GM18909 (cell line): ENCODE measurements around the gene COL5A1.
"Not testable (repeated sequence)": the region's sequence is repeated elsewhere in the genome, so short reads cannot be mapped to it uniquely, and the experiment has no call there.

Source experiments
- ATAC-seq: cut with Tn5 transposase; IDR thresholded peaks from one replicate; pipeline ENCODE4 v1.9.1; 2021; ENCODE audit warnings: mild to moderate bottlenecking; ENCODE audit not compliant: unreplicated experiment, poor library complexity

COL5A1 gene

GRCh38 chr9:134653259-134654009, 11.8 kb downstream of the COL5A1 start:
- ATAC-seq: no peak

GRCh38 chr9:134655101-134655500, 13.5 kb downstream of the COL5A1 start:
- no peak for ATAC-seq

DNA sequence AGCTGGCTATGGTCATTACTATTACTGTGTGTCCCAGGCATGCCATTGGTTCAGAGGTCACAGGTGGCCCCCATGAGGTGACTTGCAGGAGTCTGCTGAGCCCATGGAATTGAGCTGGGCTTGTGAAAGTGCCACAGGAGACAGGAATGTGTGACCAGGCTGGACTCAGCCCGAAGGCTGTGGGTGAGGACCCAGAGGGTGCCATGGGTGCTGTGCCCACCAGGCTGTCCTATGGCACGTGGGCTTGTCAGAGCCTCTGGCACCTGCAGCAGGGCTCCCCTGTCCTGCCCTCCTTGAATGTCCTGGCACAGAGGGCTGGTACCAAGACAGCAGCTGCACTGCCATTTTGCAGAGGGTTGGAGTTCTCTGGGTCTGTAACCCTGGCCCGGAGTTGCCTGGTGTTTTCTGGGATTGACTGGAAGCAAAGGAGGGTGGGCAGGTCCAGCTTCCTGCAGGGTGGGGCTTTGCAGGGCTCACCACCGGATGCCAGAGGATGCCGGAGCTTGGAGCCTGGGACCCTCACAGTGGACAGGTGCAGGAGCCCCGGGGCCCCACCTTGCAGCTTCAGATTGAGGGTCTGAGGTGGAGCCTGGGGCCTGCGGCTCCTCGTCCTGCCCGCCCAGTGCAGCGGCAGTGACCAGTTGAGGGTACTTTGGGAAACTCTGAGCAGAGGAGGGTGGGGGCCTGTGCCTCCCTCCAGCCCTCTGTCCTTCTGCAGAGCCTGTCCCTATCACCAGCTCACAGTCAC, 14.2 kb downstream of the COL5A1 start:
- no peak for ATAC-seq

GRCh38 chr9:134656334-134657006, 14.9 kb downstream of the COL5A1 start:
- no peak for ATAC-seq

GRCh38 chr9:134657666-134658377, 16.2 kb downstream of the COL5A1 start:
- no peak for ATAC-seq

- no peak for ATAC-seq
Measured at GRCh38 chr9:134658378-134658955, 16.9 kb downstream of the COL5A1 start.

DNA sequence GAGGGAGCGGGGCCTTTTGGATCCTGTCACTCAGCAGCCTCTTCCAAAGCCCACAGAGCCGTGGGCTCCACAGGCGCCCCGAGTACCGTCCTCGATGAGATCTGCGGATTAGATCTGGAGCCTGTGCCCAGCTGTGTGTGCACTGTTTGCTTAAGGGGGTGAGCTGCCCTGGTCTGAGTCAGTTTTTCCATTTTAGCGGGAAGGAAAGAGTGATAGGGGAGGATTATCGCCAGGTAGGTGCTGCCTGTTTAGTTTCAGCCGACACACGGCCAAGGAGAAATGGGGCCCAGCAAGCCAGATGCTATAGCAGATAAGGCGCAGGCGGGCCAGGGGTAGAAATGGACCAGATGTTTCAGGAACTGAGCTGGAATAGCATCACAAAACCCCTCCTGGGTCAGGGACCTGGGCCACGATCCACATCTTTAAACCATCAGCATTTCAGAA, 18.1 kb downstream of the COL5A1 start:
- no peak for ATAC-seq

DNA sequence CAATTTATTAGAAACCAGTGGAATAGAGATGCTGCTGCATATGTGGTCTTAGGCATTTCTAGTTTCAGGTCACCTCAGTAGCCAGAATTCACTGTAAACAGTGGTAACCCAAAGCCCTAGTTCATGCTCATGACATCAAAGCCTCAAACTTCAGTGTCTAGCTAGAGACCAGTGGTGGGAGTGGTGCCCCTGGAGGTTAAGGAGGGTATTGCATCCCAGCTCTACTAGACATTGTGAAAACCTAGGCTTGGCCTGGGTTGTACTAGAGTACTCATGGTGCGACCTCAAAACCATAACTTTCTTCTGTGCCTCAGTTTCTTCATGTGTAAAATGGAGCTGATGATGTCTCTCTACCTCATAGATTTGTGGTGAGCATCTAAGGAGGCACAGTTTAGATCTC, 18.8 kb downstream of the COL5A1 start:
- no peak for ATAC-seq

- ATAC-seq: no peak
Measured at GRCh38 chr9:134661299-134661698, 19.7 kb downstream of the COL5A1 start.

- ATAC-seq: no peak
Measured at GRCh38 chr9:134661791-134662142, 20.2 kb downstream of the COL5A1 start.

DNA sequence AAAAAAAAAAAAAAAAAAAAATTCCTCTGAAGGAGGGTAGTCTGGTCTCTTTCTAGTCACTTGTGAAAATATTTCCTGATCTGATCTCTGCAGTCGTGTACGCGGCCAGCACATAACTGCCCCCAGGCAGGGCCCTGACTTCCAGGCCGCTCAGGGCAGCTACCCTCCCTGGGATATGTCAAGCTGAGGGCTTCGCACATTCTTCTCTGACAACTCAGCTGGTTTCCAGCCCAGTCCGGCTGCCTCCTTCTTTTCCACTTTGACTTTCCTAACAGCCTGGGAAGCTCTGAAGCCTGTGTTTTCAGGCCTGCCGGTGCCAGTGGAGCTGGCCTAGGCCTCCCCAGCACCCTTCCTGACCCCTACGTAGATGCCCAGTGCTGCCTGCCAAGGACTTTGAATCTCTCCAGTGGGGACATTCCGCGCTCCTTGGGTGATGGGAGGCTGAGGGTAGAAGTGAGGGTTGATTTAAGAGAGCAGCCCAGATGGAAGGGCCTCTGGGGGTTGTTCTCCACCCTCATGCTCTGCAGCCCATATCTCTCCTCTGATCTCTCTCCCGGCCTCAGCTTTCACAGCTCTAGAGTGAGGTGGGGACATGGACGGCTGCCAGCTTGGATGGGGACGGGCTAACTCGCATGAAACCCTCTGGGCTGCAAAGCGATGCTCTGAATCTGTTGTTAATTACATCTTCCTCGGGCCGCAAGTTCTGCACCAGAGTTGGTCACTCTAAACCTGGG, 20.7 kb downstream of the COL5A1 start:
- ATAC-seq: no peak

- no peak for ATAC-seq
Measured at GRCh38 chr9:134663084-134663483, 21.5 kb downstream of the COL5A1 start.

DNA sequence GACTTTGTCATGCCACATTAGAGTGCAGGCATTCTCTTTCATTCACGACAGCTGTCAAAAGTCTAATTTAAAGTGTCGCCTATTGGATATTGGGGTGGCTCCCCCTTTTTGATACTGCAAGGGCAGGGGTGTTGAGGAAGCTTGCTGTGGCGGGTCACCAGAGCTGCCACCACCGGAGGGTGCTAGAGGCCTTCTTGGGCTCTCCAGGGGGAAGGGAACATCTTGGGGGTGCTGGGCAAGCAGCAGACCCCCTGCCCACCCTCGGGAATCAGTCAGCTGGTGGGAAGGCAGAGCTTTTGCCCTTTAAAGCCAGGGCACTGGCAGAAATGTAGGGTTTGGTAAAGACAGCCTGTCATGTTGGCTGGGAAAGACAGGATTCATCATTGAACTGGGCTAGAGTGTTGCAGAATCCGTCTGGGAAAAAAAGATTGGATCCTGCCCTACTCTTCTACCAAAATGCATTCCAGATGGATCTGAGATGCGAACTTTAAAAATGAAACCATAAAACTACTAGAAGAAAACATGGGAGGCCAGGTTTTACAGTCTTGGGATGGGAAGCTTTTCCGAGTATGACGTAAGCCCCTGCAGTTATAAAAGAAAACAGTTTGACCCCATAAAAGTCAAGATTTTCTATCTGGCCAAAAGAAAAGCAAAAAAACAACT, 22.3 kb downstream of the COL5A1 start:
- no peak for ATAC-seq

DNA sequence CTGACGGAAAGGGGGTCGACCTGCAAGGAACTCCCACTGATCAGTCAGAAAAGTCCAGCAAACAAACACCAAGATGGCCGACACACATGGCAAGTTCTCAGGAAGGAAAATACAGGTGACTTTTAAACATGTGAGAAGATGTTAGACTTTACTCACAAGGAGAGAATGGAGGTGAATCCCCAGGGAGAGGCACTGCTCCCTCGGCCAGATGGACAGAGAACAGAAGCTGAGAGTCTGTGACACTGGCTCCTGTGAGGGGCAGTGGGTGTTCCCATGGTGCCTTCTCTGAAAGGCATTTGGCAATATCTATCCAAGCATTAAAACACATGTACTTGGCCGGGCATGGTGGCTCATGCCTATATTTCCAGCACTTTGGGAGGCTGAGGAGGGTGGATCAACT, 22.8 kb downstream of the COL5A1 start:
- no peak for ATAC-seq

- no peak for ATAC-seq
Measured at GRCh38 chr9:134666208-134666607, 24.6 kb downstream of the COL5A1 start.

- no peak for ATAC-seq
Measured at GRCh38 chr9:134666831-134667230, 25.2 kb downstream of the COL5A1 start.

DNA sequence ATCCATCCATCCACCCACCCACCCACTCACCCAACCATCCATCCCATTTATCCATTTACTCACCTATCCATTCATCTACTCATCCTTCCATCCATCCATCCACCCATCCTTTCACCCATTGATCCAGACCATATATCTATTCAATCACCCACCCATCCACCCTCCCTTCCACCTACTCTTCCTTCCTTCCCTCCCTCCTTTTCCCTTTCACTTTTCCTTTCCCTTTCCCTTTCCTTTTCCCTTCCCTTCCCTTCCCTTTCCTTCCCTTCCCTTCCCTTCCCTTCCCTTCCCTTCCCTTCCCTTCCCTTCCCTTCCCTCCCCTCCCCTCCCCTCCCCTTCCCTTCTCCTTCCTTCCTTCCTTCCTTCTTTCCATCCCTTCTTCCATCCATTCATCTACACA, 27.4 kb downstream of the COL5A1 start:
- not testable (repeated sequence) for ATAC-seq

DNA sequence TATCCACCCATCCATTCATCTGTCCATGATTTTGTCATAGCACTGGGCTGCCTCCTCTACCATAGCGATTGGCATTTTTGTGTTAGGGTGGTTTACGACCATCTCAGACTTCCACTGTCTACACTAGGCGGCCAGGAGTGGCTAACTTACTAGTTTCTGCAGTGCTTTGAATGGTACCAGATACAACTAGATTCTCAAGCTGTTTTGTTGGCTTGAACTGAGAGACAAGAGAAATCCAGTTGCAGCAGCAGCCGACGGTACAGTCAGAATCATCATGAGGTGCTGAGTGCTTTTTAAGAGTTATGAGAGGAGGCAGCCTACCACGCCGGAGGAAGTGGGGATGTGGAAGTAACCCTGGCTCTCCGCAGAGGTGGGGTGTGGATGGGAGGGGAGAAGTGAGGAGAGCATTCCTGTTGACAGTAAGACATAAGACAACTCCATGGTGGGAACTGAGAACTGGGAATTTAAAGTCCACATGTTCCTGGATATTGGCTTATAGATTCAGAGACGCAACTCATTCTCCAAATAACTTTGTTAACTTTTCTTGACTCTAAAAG, 27.9 kb downstream of the COL5A1 start:
- no peak for ATAC-seq

DNA sequence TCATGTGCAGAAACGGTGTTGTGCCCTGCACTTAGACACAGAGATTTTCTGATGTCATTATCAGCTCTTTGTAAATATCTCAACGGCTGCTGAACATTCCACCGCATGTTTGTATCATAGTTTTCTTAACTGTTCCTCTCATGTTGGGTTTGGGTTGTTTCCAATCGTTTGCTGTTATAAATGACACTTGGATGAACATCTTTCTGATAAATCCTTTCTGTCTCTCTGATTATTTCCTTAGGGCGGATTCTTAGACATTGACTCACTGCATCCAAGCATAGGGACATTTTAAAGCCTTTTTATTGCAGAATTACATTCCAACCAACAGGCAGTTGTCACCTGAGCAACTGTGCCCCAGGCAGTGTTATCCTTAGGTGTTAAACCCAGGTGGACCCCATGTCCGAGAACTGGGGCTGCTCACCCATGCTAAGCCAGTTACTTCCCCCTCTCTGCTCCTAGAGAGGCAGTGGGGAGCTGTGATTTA, 28.5 kb downstream of the COL5A1 start:
- ATAC-seq: no peak
